Gastroesophageal sphincter (tissue), 3 donors: ENCODE results near the gene STX1B.

Experiments
- CTCF ChIP-seq, 4 experiments: fragments of 200-600 bp in 2 of 4; fragments of 450-650 bp in 2 of 4; sonication (generic) in 1 of 4; IDR thresholded peaks; one replicate each; pipeline ENCODE4 v1.5.1; 2017 to 2019; ENCODE audit warnings: antibody characterized with exemption in 4 of 4, mild to moderate bottlenecking in 2 of 4, moderate library complexity in 2 of 4
- EP300 ChIP-seq: sonication (generic); formaldehyde crosslinking; IDR thresholded peaks from one replicate; pipeline ENCODE4 v1.6.1; 2017; ENCODE audit warnings: antibody characterized with exemption, mild to moderate bottlenecking
- POLR2AphosphoS5 ChIP-seq: sonication (generic); formaldehyde crosslinking; IDR thresholded peaks from one replicate; pipeline ENCODE4 v1.6.1; 2017; ENCODE audit warnings: antibody characterized with exemption

GRCh38 chr16:30979170-30980022 is 31.0 kb downstream of the STX1B start:
- no peak for TF ChIP-seq POLR2AphosphoS5
- no peak for TF ChIP-seq EP300
- TF ChIP-seq CTCF (IDR thresholded peaks at IDR 0.05), result no peak
